DMS53 (cell line): ENCODE results near the gene SEPTIN12.

Source experiments
- DNase-seq: peaks from one replicate; lab custom pipeline; 2025; lab: John Stamatoyannopoulos, UW

The SEPTIN12 gene

GRCh38 chr16:4783951-4784336 is 4.2 kb downstream of the SEPTIN12 start:
- DNase-seq: no peak

GRCh38 chr16:4783251-4783950 is 4.7 kb downstream of the SEPTIN12 start:
- DNase-seq: no peak

DNA sequence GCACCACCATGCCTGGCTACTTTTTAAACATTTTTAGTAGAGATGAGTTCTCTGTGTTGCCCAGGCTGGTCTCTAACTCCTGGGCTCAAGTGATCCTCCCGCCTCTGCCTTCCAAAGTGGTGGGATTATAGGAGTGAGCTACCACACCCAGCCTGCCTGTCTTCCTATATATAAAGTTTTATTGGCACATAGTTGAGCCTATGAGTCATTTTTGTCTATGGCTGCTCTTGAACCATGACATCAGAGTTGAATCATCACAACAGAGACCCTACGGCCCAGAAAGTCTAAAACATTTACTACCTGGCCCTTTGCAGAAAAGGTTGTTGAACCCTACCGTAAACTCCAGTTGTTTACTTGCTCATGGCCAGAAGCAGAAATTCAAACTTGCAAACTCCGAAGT is 7.9 kb downstream of the SEPTIN12 start:
- DNase-seq: no peak

- no peak for DNase-seq
Observed at GRCh38 chr16:4778050-4778392, 10.1 kb downstream of the SEPTIN12 start.

DNA sequence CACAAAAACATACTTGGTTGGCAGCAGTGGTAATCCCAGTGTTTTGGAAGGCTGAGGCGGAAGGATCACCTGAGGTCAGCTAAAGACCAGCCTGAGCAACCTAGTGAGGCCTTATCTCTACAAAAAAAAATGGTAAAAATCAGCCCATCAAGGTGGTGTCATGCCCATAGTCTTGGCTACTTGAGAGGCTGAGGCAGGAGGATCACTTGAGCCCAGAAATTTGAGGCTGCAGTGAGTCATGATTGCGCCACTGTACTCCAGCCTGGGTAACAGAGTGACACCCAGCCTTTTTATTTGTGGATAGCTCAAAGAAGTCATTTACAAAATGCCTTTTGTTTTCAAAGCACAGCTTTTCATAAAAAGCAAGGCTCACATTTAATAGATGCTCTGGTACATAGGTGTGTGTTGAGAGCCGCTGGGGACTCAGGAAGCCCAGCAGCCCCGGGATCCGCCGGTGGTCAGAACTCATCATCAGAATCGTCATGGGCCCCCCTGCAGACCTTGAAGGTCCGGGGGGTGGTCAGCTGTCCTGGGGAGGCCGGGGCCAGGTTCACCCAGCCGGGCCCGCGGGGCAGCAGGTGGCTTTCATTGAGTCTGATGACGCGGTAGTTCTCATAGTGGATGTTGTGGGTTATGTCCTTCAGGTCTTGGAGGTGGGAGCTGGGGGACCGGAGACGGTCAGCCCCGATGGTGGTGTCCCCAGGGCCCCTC is 10.7 kb downstream of the SEPTIN12 start:
- no peak for DNase-seq

GRCh38 chr16:4776141-4776705 is 11.9 kb downstream of the SEPTIN12 start:
- no peak for DNase-seq

DNA sequence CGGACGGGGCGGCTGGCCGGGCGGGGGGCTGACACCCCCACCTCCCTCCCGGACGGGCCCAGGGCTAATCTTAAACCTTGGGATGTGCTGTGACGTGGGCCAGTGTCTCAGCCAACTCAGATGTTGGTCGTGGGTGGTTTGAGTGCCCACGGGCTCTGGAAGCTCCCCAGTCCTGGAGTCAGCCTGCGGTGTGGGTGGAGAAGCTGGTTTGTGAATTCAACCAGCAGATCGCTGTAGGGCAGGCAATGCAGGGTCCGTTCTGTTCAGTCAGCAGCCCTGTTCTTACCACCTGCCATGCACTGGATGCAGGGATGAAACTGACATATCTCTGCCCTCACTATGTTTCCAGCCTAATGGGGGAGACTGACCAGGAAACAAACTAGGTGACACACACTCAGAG is 13.1 kb downstream of the SEPTIN12 start:
- DNase-seq: no peak

DNA sequence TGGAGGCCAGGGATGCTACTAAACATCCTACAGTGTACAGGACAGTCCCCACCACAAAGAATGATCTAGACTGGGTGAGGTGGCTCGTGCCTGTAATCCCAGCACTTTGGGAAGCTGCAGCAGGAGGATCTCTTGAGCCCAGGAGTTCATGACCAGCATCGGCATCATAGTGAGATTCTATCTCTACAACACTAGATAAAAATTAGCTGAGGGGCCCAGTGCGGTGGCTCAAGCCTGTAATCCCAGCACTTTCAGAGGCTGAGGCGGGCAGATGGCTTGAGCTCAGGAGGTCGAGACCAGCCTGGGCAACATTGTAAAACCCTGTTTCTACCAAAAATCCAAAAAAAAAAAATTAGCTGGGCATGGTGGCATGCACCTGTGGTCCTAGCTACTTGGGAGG is 15.8 kb downstream of the SEPTIN12 start:
- DNase-seq: no peak

- DNase-seq: no peak
Observed at GRCh38 chr16:4771646-4772045, 16.5 kb downstream of the SEPTIN12 start.

DNA sequence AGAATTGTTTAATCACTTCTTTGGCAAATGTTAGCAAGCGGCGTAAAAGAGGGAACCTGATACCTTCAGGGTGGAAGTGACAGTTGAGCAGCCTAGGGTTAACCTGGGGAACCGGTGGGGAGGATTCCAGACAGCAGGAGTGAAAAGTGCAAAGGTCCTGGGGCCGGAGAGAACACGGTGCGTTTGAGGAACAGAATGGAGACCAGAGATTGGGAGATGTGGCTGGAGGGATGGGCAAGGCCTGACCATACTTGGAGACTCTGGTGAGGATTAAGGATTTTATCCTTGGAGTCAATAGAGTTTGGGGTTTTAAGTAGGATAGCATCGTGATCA is 18.9 kb downstream of the SEPTIN12 start:
- DNase-seq: no peak

- peak; percentile 96 for DNase-seq
Observed at GRCh38 chr16:4768549-4769305, 19.4 kb downstream of the SEPTIN12 start.

- peak; percentile 54 for DNase-seq
Observed at GRCh38 chr16:4767872-4768548, 20.1 kb downstream of the SEPTIN12 start.

GRCh38 chr16:4766875-4767628 is 21.1 kb downstream of the SEPTIN12 start, which contains the start of gene ZNF500:
TSS of gene ZNF500 (minus strand) at chr16:4767162. CDS start at chr16:4765978, 1,184 bp downstream.
- DNase-seq: peak; percentile 97

DNA sequence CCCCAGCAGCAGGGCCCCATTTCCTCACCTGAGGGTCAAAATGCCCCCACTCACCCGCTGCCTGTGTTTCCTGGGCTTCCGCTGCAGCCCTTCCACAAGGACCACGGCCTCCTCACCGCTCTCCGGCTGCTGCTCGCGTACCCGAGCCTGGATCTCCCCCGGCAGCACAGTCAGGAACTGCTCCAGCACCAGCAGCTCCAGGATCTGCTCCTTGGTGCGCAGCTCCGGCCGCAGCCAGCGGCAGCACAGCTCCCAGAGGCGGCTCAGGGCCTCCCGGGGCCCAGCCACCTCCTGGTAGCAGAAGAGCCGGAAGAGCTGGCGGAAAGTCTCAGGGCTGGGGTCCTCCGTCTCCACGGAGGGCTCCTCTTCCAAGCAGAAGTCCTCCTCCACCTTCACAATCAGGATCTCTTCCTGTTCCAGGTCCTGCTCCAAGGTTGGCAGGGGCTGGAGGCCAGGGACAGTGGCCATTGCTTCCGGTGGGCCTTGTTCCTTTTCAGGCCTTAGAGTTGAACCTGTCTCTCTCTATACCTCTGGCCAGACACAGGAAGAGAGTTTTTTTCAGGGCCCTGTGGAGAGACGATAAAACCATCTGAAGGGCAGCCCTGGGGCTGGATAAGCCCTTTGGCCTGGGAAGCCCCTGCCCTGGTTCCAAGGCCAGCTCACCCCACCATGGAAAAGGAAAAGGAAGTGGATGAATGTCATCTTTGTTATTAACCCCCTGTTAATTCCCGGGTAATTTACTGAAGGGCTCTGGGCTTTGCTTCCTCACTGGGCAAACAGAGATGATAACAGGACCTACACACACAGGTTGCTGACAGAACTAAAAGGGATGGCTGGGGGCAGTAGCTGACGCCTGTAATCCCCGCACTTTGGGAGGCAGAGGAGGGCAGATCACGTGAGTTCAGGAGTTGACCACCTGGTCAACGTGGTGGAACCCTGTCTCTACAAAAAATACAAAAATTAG is 22.4 kb downstream of the SEPTIN12 start:
- DNase-seq: no peak

DNA sequence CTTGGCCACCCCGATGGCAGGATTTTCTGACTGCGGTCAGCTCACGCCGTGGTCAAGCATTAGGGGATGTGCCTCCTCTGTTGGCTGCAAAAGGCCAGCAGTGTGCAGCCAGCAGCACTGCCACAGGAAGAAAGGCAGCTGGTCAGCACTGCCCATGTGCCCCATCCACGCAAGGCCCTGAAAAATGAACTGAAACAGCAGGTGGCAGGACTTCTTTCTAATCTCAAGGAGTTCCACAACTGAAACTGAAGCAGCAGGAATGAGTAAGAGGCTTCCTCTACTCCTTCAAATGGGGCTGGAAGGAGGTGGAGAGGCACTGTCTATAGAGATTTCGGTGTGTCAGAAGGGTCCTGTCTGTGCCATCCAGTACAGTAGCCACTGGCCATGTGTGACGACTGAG is 24.4 kb downstream of the SEPTIN12 start:
- no peak for DNase-seq

DNA sequence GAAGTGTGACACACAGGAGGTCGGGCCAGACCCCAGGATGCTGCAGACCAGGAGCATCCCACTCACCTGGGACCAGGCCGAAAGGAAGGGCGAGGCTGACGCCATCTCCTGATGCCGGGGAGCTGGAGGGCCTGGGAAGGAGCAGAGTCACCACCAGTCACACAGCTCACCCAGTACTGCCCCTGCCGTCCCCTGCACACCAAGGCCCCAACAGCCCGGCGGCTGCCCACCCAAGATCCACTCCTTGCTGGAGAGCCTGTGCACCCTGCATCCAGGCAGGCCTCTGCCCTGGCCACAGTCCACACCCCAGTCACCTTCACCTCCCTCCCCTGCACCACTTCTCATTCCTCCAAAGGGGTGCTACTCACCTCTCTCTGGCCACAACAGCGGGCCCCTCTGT is 25.9 kb downstream of the SEPTIN12 start:
- no peak for DNase-seq

GRCh38 chr16:4760221-4760910 is 27.8 kb downstream of the SEPTIN12 start:
- DNase-seq: no peak

GRCh38 chr16:4755687-4756086 is 32.5 kb downstream of the SEPTIN12 start:
- DNase-seq: no peak

DNA sequence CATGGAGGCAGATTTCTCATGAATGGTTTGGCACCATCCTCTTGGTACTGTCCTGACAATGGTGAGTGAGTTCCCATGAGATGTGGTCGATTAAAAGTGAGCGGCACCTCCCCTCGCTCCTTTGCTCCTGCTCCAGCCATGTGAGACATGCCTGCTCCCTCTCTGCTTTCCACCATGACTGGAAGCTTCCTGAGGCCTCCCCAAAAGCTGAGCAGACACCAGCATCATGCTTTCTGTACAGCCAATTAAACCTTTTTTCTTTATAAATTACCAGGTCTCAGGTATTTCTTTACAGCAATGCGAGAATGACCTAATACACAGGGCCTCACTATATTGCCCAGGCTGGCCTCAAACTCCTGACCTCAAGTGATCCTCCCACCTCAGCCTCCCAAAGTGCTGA is 33.3 kb downstream of the SEPTIN12 start:
- no peak for DNase-seq

- no peak for DNase-seq
Observed at GRCh38 chr16:4753227-4753626, 34.9 kb downstream of the SEPTIN12 start.
